H54 (cell line): ENCODE data around the gene OXTR.

ENCODE experiments used
- DNase-seq: peaks from one replicate; pipeline ENCODE4 v3.0.0; 2011; ENCODE audit warnings: low spot score, mixed read lengths; ENCODE audit not compliant: insufficient read length
- FAIRE-seq: peaks from 3 replicates; lab custom pipeline; 2011; peaks lifted over from hg19 to GRCh38; lab: Jason Lieb, UNC
- POLR2A ChIP-seq: IDR thresholded peaks from 2 replicates; pipeline ENCODE4 v1.6.1; 2011; ENCODE audit warnings: low read depth, mild to moderate bottlenecking, low read length

Gene OXTR

GRCh38 chr3:8769088-8769822 lies at the start of gene OXTR:
Gene OXTR, minus strand, starts transcription at chr3:8769613. Its CDS starts 1,426 bp downstream, at chr3:8768187.
- TF ChIP-seq POLR2A = peak; percentile 29; the same call in 1 of the 2 replicates
- FAIRE-seq = no peak
- peak; percentile 92 for DNase-seq

GRCh38 chr3:8817486-8817885 lies 48.1 kb upstream of the OXTR start:
- FAIRE-seq (no peak), DNase-seq (no peak)
- TF ChIP-seq POLR2A = no peak

- FAIRE-seq (no peak), DNase-seq (no peak)
- TF ChIP-seq POLR2A = no peak
Observed at GRCh38 chr3:8816106-8816505, 46.7 kb upstream of the OXTR start.

- FAIRE-seq = no peak
- DNase-seq = no peak
- no peak for TF ChIP-seq POLR2A
Observed at GRCh38 chr3:8813411-8813810, 44.0 kb upstream of the OXTR start.

- FAIRE-seq = no peak
- TF ChIP-seq POLR2A = no peak
Observed at GRCh38 chr3:8810561-8810960, 41.1 kb upstream of the OXTR start.

GRCh38 chr3:8805774-8806173 lies 36.4 kb upstream of the OXTR start:
- FAIRE-seq = no peak
- TF ChIP-seq POLR2A = no peak

More at GRCh38 chr3:8810561-8810960, 41.1 kb upstream of the OXTR start:
- DNase-seq = no peak

GRCh38 chr3:8802256-8802655 lies 32.8 kb upstream of the OXTR start:
- FAIRE-seq = no peak
- TF ChIP-seq POLR2A = no peak
- DNase-seq = no peak

More at GRCh38 chr3:8805774-8806173, 36.4 kb upstream of the OXTR start:
- DNase-seq = no peak

- no peak for DNase-seq
- TF ChIP-seq POLR2A = no peak
Observed at GRCh38 chr3:8800016-8800415, 30.6 kb upstream of the OXTR start.

GRCh38 chr3:8794247-8794646 lies 24.8 kb upstream of the OXTR start:
- DNase-seq (no peak), FAIRE-seq (no peak)
- TF ChIP-seq POLR2A = no peak

More at GRCh38 chr3:8800016-8800415, 30.6 kb upstream of the OXTR start:
- no peak for FAIRE-seq

GRCh38 chr3:8793242-8793641 lies 23.8 kb upstream of the OXTR start:
- DNase-seq = peak; percentile 51
- no peak for TF ChIP-seq POLR2A
- FAIRE-seq = peak; percentile 83

- DNase-seq (no peak), FAIRE-seq (no peak)
Observed at GRCh38 chr3:8790529-8790928, 21.1 kb upstream of the OXTR start.

GRCh38 chr3:8784676-8785435 lies 15.4 kb upstream of the OXTR start:
- no peak for DNase-seq
- FAIRE-seq = no peak
- no peak for TF ChIP-seq POLR2A

More at GRCh38 chr3:8790529-8790928, 21.1 kb upstream of the OXTR start:
- TF ChIP-seq POLR2A = no peak

GRCh38 chr3:8780279-8780678 lies 10.9 kb upstream of the OXTR start:
- DNase-seq (no peak), FAIRE-seq (no peak)
- TF ChIP-seq POLR2A = no peak

GRCh38 chr3:8778475-8778874 lies 9.1 kb upstream of the OXTR start:
- no peak for FAIRE-seq
- TF ChIP-seq POLR2A = no peak
- no peak for DNase-seq
